ENCODE results near the gene KRT9. TPM values are rescaled to one million over a fixed set of nuclear protein-coding genes. Genes with fewer than 3 reads are reported as not detected.
"Not testable (repeated sequence)": the region's sequence is repeated elsewhere in the genome, so short reads cannot be mapped to it uniquely, and the experiment has no call there.

The KRT9 gene
- total RNA-seq (2014; rRNA removed; shearing (Covaris generic)): not detected in 2 replicates

GRCh38 chr17:41571561-41572434, at the start of gene KRT9:
Gene KRT9, minus strand, starts transcription at chr17:41572059. Its CDS starts 67 bp downstream, at chr17:41571992.
- Histone ChIP-seq H3K27me3 (ENCODE audit: control insufficient read depth, insufficient read depth, low read length) (no peaks in the 10 kb centered on the region; the same call in 1 of the 2 replicates), H3K36me3 (replicated peaks; ENCODE audit: control insufficient read depth, insufficient read depth, low read length) (no peaks in the 10 kb centered on the region), H3K4me3 (ENCODE audit: insufficient read depth, low read depth, low read length) (no peak within 1 kb of the TSS)
- no peak for DNase-seq

GRCh38 chr17:41621435-41621817, 49.6 kb upstream of the KRT9 start:
- not testable (repeated sequence) for H3K4me3 ChIP-seq (ENCODE audit: insufficient read depth, low read depth, low read length); H3K36me3 ChIP-seq (replicated peaks; ENCODE audit: control insufficient read depth, insufficient read depth, low read length); DNase-seq; H3K27me3 ChIP-seq (ENCODE audit: control insufficient read depth, insufficient read depth, low read length)

GRCh38 chr17:41620583-41621434, 49.0 kb upstream of the KRT9 start:
- H3K4me3 ChIP-seq (ENCODE audit: insufficient read depth, low read depth, low read length): no peak overlapping the region
- DNase-seq: peak; percentile 52
- H3K36me3 ChIP-seq (replicated peaks; ENCODE audit: control insufficient read depth, insufficient read depth, low read length): no peaks in the 10 kb centered on the region

GRCh38 chr17:41619927-41620582, 48.2 kb upstream of the KRT9 start:
- not testable (repeated sequence) for H3K27me3 ChIP-seq (ENCODE audit: control insufficient read depth, insufficient read depth, low read length); DNase-seq; H3K4me3 ChIP-seq (ENCODE audit: insufficient read depth, low read depth, low read length); H3K36me3 ChIP-seq (replicated peaks; ENCODE audit: control insufficient read depth, insufficient read depth, low read length)

More at GRCh38 chr17:41620583-41621434, 49.0 kb upstream of the KRT9 start:
- no peaks in the 10 kb centered on the region for H3K27me3 ChIP-seq (ENCODE audit: control insufficient read depth, insufficient read depth, low read length)

- no peaks in the 10 kb centered on the region for H3K27me3 ChIP-seq (ENCODE audit: control insufficient read depth, insufficient read depth, low read length)
Observed at GRCh38 chr17:41619036-41619926, 47.4 kb upstream of the KRT9 start.

GRCh38 chr17:41618341-41619035, 46.6 kb upstream of the KRT9 start:
- peak; percentile 44 for DNase-seq
- no peaks in the 10 kb centered on the region for H3K27me3 ChIP-seq (ENCODE audit: control insufficient read depth, insufficient read depth, low read length)

More at GRCh38 chr17:41619036-41619926, 47.4 kb upstream of the KRT9 start:
- H3K36me3 ChIP-seq (replicated peaks; ENCODE audit: control insufficient read depth, insufficient read depth, low read length): no peaks in the 10 kb centered on the region
- no peak for DNase-seq
- H3K4me3 ChIP-seq (ENCODE audit: insufficient read depth, low read depth, low read length): no peak overlapping the region

GRCh38 chr17:41617698-41618097, 45.8 kb upstream of the KRT9 start:
- H3K4me3 ChIP-seq (ENCODE audit: insufficient read depth, low read depth, low read length): no peak overlapping the region
- H3K27me3 ChIP-seq (ENCODE audit: control insufficient read depth, insufficient read depth, low read length): no peaks in the 10 kb centered on the region
- DNase-seq: peak; percentile 36
- H3K36me3 ChIP-seq (replicated peaks; ENCODE audit: control insufficient read depth, insufficient read depth, low read length): no peaks in the 10 kb centered on the region

More at GRCh38 chr17:41618341-41619035, 46.6 kb upstream of the KRT9 start:
- no peaks in the 10 kb centered on the region for H3K36me3 ChIP-seq (replicated peaks; ENCODE audit: control insufficient read depth, insufficient read depth, low read length)
- H3K4me3 ChIP-seq (ENCODE audit: insufficient read depth, low read depth, low read length): no peak overlapping the region

- no peaks in the 10 kb centered on the region for H3K36me3 ChIP-seq (replicated peaks; ENCODE audit: control insufficient read depth, insufficient read depth, low read length)
Observed at GRCh38 chr17:41617136-41617535, 45.3 kb upstream of the KRT9 start.

GRCh38 chr17:41616486-41616885, 44.6 kb upstream of the KRT9 start:
- peak; percentile 42 for DNase-seq
- not testable (repeated sequence) for H3K27me3 ChIP-seq (ENCODE audit: control insufficient read depth, insufficient read depth, low read length); H3K4me3 ChIP-seq (ENCODE audit: insufficient read depth, low read depth, low read length); H3K36me3 ChIP-seq (replicated peaks; ENCODE audit: control insufficient read depth, insufficient read depth, low read length)

More at GRCh38 chr17:41617136-41617535, 45.3 kb upstream of the KRT9 start:
- Histone ChIP-seq H3K27me3 (ENCODE audit: control insufficient read depth, insufficient read depth, low read length) (no peaks in the 10 kb centered on the region), H3K4me3 (ENCODE audit: insufficient read depth, low read depth, low read length) (no peak overlapping the region)
- no peak for DNase-seq

- Histone ChIP-seq H3K27me3 (ENCODE audit: control insufficient read depth, insufficient read depth, low read length) (no peaks in the 10 kb centered on the region), H3K36me3 (replicated peaks; ENCODE audit: control insufficient read depth, insufficient read depth, low read length) (no peaks in the 10 kb centered on the region), H3K4me3 (ENCODE audit: insufficient read depth, low read depth, low read length) (no peak overlapping the region)
- DNase-seq: peak; percentile 65
Observed at GRCh38 chr17:41615454-41615853, 43.6 kb upstream of the KRT9 start.

- H3K27me3 ChIP-seq (ENCODE audit: control insufficient read depth, insufficient read depth, low read length); DNase-seq; H3K4me3 ChIP-seq (ENCODE audit: insufficient read depth, low read depth, low read length); H3K36me3 ChIP-seq (replicated peaks; ENCODE audit: control insufficient read depth, insufficient read depth, low read length): not testable (repeated sequence)
Observed at GRCh38 chr17:41614767-41615166, 42.9 kb upstream of the KRT9 start.

GRCh38 chr17:41614098-41614497, 42.2 kb upstream of the KRT9 start:
- Histone ChIP-seq H3K4me3 (ENCODE audit: insufficient read depth, low read depth, low read length) (no peak overlapping the region), H3K27me3 (ENCODE audit: control insufficient read depth, insufficient read depth, low read length) (no peaks in the 10 kb centered on the region), H3K36me3 (replicated peaks; ENCODE audit: control insufficient read depth, insufficient read depth, low read length) (no peaks in the 10 kb centered on the region)
- no peak for DNase-seq
